ENCODE data around the gene DUSP10.

The DUSP10 gene

DNA sequence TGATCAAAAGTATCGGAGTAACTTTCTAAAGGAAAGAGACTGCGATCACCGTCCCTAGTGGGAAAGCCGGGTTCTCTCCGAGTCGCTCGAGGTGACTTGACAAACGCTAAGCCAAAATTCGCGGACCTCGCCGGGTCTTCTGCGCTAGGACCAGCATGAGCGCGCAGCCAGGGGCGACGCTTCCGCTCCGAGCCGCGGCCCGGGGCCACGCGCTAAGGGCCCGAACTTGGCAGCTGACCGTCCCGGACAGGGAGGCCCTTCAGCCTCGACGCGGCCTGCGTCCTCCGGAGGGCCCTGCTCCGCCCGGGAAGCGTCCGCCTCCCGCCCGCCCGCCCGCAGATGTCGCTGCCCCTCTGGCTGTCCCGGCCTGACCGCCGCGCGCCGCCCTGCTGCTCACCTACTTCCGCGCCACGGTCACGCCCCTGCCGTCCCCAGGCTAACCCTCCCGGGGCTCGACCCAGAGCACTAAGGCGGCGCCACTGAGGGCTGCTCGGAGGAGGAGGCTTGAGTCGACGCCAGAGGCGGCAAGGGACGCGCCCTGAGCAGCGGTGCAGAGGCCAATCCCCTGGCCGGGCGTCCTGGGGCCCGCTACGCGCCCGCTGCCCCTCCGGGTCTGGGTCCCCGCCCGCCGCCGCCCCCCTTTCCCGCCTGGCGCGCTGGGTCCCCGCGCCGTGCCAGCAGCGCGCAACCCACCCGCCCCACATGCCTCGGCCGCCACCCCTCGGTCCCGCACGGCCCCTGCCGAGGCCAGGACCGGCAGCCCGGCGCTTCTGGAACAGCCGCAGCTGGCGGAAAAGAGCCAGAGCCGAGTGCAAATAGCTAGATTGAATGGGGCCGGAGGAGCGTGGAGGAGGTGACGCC lies 896 bp upstream of the DUSP10 start:
- Histone ChIP-seq H3K4me3 (ENCODE audit: low read depth, low read length) (peak overlapping the region; percentile 47), H3K27me3 (ENCODE audit: insufficient read depth, low read depth, severe bottlenecking) (no peaks in the 10 kb centered on the region), H3K9me3 (ENCODE audit: severe bottlenecking) (no peaks in the 10 kb centered on the region), H3K27ac (peak overlapping the region; percentile 82), H3K36me3 (no peaks in the 10 kb centered on the region)
- TF ChIP-seq, protein P1, sequence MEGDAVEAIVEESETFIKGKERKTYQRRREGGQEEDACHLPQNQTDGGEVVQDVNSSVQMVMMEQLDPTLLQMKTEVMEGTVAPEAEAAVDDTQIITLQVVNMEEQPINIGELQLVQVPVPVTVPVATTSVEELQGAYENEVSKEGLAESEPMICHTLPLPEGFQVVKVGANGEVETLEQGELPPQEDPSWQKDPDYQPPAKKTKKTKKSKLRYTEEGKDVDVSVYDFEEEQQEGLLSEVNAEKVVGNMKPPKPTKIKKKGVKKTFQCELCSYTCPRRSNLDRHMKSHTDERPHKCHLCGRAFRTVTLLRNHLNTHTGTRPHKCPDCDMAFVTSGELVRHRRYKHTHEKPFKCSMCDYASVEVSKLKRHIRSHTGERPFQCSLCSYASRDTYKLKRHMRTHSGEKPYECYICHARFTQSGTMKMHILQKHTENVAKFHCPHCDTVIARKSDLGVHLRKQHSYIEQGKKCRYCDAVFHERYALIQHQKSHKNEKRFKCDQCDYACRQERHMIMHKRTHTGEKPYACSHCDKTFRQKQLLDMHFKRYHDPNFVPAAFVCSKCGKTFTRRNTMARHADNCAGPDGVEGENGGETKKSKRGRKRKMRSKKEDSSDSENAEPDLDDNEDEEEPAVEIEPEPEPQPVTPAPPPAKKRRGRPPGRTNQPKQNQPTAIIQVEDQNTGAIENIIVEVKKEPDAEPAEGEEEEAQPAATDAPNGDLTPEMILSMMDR (IDR thresholded peaks at IDR 0.05; ENCODE audit: low read depth, low read length), result no peak
- peak; percentile 76 for DNase-seq

- H3K27me3 ChIP-seq (ENCODE audit: insufficient read depth, low read depth, severe bottlenecking), result no peaks in the 10 kb centered on the region
- H3K9me3 ChIP-seq (ENCODE audit: severe bottlenecking), result no peaks in the 10 kb centered on the region
- TF ChIP-seq, protein P1 (IDR thresholded peaks at IDR 0.05; ENCODE audit: low read depth, low read length), result no peak
- no peak for DNase-seq
- H3K4me3 ChIP-seq (ENCODE audit: low read depth, low read length), result peak overlapping the region; percentile 67
- no peaks in the 10 kb centered on the region for H3K36me3 ChIP-seq
- H3K27ac ChIP-seq, result peak overlapping the region; percentile 49
These were observed 741 bp downstream of the DUSP10 start for GRCh38 chr1:221740993-221741702.

- Histone ChIP-seq H3K9me3 (ENCODE audit: severe bottlenecking) (no peaks in the 10 kb centered on the region), H3K27ac (no peak overlapping the region), H3K36me3 (no peaks in the 10 kb centered on the region), H3K27me3 (ENCODE audit: insufficient read depth, low read depth, severe bottlenecking) (no peaks in the 10 kb centered on the region), H3K4me3 (ENCODE audit: low read depth, low read length) (no peak overlapping the region)
- no peak for DNase-seq
- TF ChIP-seq, protein P1 (IDR thresholded peaks at IDR 0.05; ENCODE audit: low read depth, low read length), result no peak
These were observed 1.4 kb downstream of the DUSP10 start for GRCh38 chr1:221740369-221740992.

- Histone ChIP-seq H3K9me3 (ENCODE audit: severe bottlenecking) (no peaks in the 10 kb centered on the region), H3K4me3 (ENCODE audit: low read depth, low read length) (no peak overlapping the region), H3K36me3 (no peaks in the 10 kb centered on the region), H3K27me3 (ENCODE audit: insufficient read depth, low read depth, severe bottlenecking) (no peaks in the 10 kb centered on the region), H3K27ac (no peak overlapping the region)
- TF ChIP-seq, protein P1 (IDR thresholded peaks at IDR 0.05; ENCODE audit: low read depth, low read length), result no peak
- no peak for DNase-seq
These were observed 2.2 kb downstream of the DUSP10 start for GRCh38 chr1:221739677-221740025.

DNA sequence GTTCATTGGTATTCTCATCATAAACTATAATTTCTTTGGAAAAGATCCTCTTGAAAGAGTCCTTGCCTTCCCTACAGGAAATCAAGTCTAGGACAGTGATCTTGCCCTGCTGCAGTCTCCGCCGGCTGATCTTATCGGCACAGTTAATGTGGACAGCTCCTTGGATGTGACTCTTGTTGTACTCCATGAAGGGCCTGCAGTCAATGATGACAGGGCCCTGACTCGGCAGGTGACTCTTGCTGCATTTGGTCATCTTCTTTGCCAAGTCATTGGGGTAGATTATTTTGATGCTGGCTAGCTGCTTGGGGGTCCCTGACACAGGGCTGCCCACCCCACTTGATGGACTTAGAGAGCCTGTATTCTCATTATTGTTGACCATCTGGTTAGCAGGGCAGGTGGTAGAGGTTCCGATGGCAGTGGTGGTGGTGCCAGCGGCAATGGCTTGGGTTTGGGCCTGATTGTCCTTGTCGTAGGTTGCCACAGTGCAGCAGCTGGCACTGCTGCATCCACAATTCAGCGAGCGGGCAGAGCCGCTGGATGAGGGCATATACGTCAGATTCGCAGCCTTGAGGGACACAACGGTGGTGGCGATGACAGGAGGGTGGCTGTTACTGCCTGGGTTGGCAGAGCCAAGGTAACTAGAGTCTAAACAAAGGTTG lies 2.7 kb downstream of the DUSP10 start:
- Histone ChIP-seq H3K9me3 (ENCODE audit: severe bottlenecking) (no peaks in the 10 kb centered on the region), H3K4me3 (ENCODE audit: low read depth, low read length) (no peak overlapping the region), H3K27ac (no peak overlapping the region), H3K36me3 (no peaks in the 10 kb centered on the region), H3K27me3 (ENCODE audit: insufficient read depth, low read depth, severe bottlenecking) (no peaks in the 10 kb centered on the region)
- no peak for DNase-seq
- TF ChIP-seq, protein P1 (IDR thresholded peaks at IDR 0.05; ENCODE audit: low read depth, low read length), result no peak
